Measurements from ENCODE around the gene BTF3L4. TPM values are rescaled to one million over a fixed set of nuclear protein-coding genes. Genes with fewer than 3 reads are reported as not detected.

BTF3L4 gene
- total RNA-seq, 1 experiment from 2014 or later = 106 TPM

DNA sequence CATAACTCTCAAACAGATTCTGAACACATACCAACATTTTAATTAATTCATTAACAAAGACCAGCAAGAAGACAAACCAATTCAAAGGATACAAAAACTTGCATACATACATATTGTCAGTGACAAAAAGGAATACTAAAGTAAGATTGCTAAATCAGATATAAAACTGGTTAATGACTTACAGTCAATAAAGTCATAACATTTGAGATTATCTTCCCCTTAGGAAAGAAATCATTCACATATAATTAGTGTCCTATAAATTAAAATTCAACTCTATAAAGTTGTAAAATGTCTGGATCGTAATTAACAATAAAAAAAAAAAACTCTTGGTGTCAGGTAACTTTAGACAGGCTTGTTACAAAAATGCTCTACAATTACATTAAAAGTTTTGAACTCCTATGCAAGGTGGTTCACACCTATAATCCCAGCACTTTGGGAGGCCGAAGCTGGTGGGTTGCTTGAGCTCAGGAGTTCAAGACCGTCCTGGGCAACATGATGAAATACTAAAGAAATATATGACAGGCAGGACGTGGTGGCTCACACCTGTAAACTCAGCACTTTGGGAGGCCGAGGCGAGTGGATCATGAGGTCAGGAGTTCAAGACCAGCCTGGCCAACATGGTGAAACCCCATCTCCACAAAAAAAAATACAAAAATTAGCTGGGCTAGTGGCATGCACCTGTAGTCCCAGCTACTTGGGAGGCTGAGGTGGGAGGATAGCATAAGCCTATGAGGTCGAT lies 47.9 kb upstream of the BTF3L4 start:
- no peak overlapping the region for H3K14ac ChIP-seq (ENCODE audit: insufficient read depth, low read length)
- H2BK15ac ChIP-seq (ENCODE audit: low read depth, low read length) = no peak overlapping the region
- no peak overlapping the region for H4K8ac ChIP-seq (replicated peaks; ENCODE audit: insufficient read length, low read depth, low read length)
- no peak overlapping the region for H3K4ac ChIP-seq (ENCODE audit: low read depth, low read length)
- no peak for DNase-seq
- Mint-ChIP-seq H3K4me3 (no peak overlapping the region), H3K9me3 (0 out of 5 replicates have a peak, but pooled peaks cover 0 to 3% of the 10 kb centered on the region in 2 experiments), H3K36me3 (ENCODE audit: insufficient read depth in 1 of 3, low read depth in 3 of 3) (0 out of 7 replicates have a peak, but pooled peaks cover 0 to 3% (median 0%) of the 10 kb centered on the region in 3 experiments), H3K4me1 (peaks cover 32 to 37% of the 10 kb centered on the region in 2 experiments), H3K27ac (peak overlapping the region; percentile 85 to 98 (median 92); a peak in 5 of 7 replicates), H3K27me3 (ENCODE audit: low read depth) (no peaks in the 10 kb centered on the region)
- no peak overlapping the region for H3K23ac ChIP-seq (ENCODE audit: insufficient read length, low read depth, low read length)
- H2BK120ac ChIP-seq (ENCODE audit: low read depth, low read length, poor library complexity, severe bottlenecking) = no peak overlapping the region
- no peak overlapping the region for H3K27ac ChIP-seq (ENCODE audit: insufficient read length, low read depth, low read length)
- H2BK5ac ChIP-seq (ENCODE audit: insufficient read length, low read length) = no peak overlapping the region
- H3K4me2 ChIP-seq (ENCODE audit: insufficient read depth, insufficient read length, low read length) = no peak overlapping the region
- H3K23me2 ChIP-seq (ENCODE audit: insufficient read length, low read depth, low read length, poor library complexity, severe bottlenecking) = no peaks in the 10 kb centered on the region
- no peak overlapping the region for H2AK5ac ChIP-seq (ENCODE audit: insufficient read length, low read length)
- peaks cover 13% of the 10 kb centered on the region; the same call in 1 of the 2 replicates for H3K4me1 ChIP-seq (ENCODE audit: insufficient read depth, low read length)
- no peak overlapping the region for H3K56ac ChIP-seq (ENCODE audit: insufficient read length, low read depth, low read length)
- H4K91ac ChIP-seq (ENCODE audit: insufficient read length, low read depth, low read length) = no peak overlapping the region
- no peak overlapping the region for H3K9ac ChIP-seq (ENCODE audit: extremely low read depth, insufficient read length, low read length)
- no peak overlapping the region for H2BK20ac ChIP-seq (ENCODE audit: low read depth, low read length, poor library complexity, severe bottlenecking)
- no peaks in the 10 kb centered on the region for H3K79me1 ChIP-seq (ENCODE audit: insufficient read depth, low read depth, low read length, poor library complexity, severe bottlenecking)
- no peaks in the 10 kb centered on the region for H3K79me2 ChIP-seq (ENCODE audit: insufficient read depth, low read length)
- WGBS (ENCODE audit: extremely low coverage, insufficient read length, low lambda C conversion rate) = no CpG with 5 or more reads among the region's 7 CpGs
- H4K20me1 ChIP-seq (ENCODE audit: control insufficient read depth, insufficient read depth, insufficient read length) = no peaks in the 10 kb centered on the region
- H3K18ac ChIP-seq (ENCODE audit: insufficient read length, low read depth, low read length) = no peak overlapping the region
- H2BK12ac ChIP-seq (ENCODE audit: insufficient read length, low read depth, low read length) = no peak overlapping the region
- H3T11ph ChIP-seq (ENCODE audit: low read length) = no peak overlapping the region
- H3K9me3 ChIP-seq (ENCODE audit: control insufficient read depth, low read depth, low read length) = no peaks in the 10 kb centered on the region
- no peak overlapping the region for H4K5ac ChIP-seq (ENCODE audit: insufficient read length, low read depth, low read length)
- H3K27me3 ChIP-seq (ENCODE audit: insufficient read depth, low read length) = no peaks in the 10 kb centered on the region
- TF ChIP-seq, protein P1, sequence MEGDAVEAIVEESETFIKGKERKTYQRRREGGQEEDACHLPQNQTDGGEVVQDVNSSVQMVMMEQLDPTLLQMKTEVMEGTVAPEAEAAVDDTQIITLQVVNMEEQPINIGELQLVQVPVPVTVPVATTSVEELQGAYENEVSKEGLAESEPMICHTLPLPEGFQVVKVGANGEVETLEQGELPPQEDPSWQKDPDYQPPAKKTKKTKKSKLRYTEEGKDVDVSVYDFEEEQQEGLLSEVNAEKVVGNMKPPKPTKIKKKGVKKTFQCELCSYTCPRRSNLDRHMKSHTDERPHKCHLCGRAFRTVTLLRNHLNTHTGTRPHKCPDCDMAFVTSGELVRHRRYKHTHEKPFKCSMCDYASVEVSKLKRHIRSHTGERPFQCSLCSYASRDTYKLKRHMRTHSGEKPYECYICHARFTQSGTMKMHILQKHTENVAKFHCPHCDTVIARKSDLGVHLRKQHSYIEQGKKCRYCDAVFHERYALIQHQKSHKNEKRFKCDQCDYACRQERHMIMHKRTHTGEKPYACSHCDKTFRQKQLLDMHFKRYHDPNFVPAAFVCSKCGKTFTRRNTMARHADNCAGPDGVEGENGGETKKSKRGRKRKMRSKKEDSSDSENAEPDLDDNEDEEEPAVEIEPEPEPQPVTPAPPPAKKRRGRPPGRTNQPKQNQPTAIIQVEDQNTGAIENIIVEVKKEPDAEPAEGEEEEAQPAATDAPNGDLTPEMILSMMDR (conservative IDR thresholded peaks at IDR 0.05) = no peak
- H2AFZ ChIP-seq (ENCODE audit: low read length) = no peak overlapping the region

Measured in H9 (cell line).